Body of pancreas (tissue), 4 donors: ENCODE results near the gene ATXN7L1.

ENCODE experiments used
- CTCF ChIP-seq, 7 experiments: fragments of 450-650 bp in 4 of 7; fragments of 200-600 bp in 3 of 7; sonication (generic) in 3 of 7; IDR thresholded peaks; one replicate each; pipeline ENCODE4 v1.5.1; 2016 to 2019; ENCODE audit warnings: antibody characterized with exemption in 7 of 7
- POLR2A ChIP-seq, 3 donors: fragments of 450-650 bp; IDR thresholded peaks; one replicate each; pipeline ENCODE4 v1.6.1; 2016; ENCODE audit warnings: antibody characterized with exemption in 3 of 3, mild to moderate bottlenecking in 2 of 3

- TF ChIP-seq POLR2A (IDR thresholded peaks at IDR 0.05) (no peak), CTCF (IDR thresholded peaks at IDR 0.05) (no peak)
These were observed 233.0 kb downstream of the ATXN7L1 start for GRCh38 chr7:105643384-105643783.
